HG03139 (cell line): ENCODE data around the gene DMC1.
"Not testable (repeated sequence)": the region's sequence is repeated elsewhere in the genome, so short reads cannot be mapped to it uniquely, and the experiment has no call there.

ENCODE experiments used
- ATAC-seq: cut with Tn5 transposase; IDR thresholded peaks from one replicate; pipeline ENCODE4 v1.9.1; 2021; ENCODE audit not compliant: unreplicated experiment

Gene DMC1

GRCh38 chr22:38470179-38470578, 99.8 kb downstream of the DMC1 start:
- ATAC-seq = not testable (repeated sequence)

- no peak for ATAC-seq
Observed at GRCh38 chr22:38469306-38469781, 100.6 kb downstream of the DMC1 start.
